NCI-H446 treated with DMSO at 0.1 percent for 48 hours (cell line): Measurements from ENCODE around the gene KCNK15.

Experiments
- DNase-seq: peaks from one replicate; lab custom pipeline; 2025; lab: John Stamatoyannopoulos, UW

KCNK15 gene

GRCh38 chr20:44736170-44737021 lies 9.3 kb upstream of the KCNK15 start:
- DNase-seq, result peak; percentile 12

GRCh38 chr20:44737116-44737515 lies 8.5 kb upstream of the KCNK15 start:
- no peak for DNase-seq

GRCh38 chr20:44738813-44739477 lies 6.7 kb upstream of the KCNK15 start:
- peak; percentile 78 for DNase-seq

- peak; percentile 79 for DNase-seq
Observed at GRCh38 chr20:44739942-44740341, 5.7 kb upstream of the KCNK15 start.

GRCh38 chr20:44742304-44743079 lies 3.2 kb upstream of the KCNK15 start:
- DNase-seq, result no peak

- no peak for DNase-seq
Observed at GRCh38 chr20:44743080-44743701, 2.5 kb upstream of the KCNK15 start.

GRCh38 chr20:44743916-44744655 lies 1.6 kb upstream of the KCNK15 start:
- DNase-seq, result no peak

- DNase-seq, result no peak
Observed at GRCh38 chr20:44745122-44745597, 505 bp upstream of the KCNK15 start.

- DNase-seq, result no peak
Observed at GRCh38 chr20:44746367-44747165, 901 bp downstream of the KCNK15 start.

GRCh38 chr20:44747166-44748004 lies 1.7 kb downstream of the KCNK15 start:
- peak; percentile 39 for DNase-seq

GRCh38 chr20:44748005-44748370 lies 2.3 kb downstream of the KCNK15 start:
- no peak for DNase-seq

- DNase-seq, result no peak
Observed at GRCh38 chr20:44750081-44750805, 4.6 kb downstream of the KCNK15 start.

- no peak for DNase-seq
Observed at GRCh38 chr20:44752099-44752931, 6.7 kb downstream of the KCNK15 start.

- no peak for DNase-seq
Observed at GRCh38 chr20:44754554-44754953, 8.9 kb downstream of the KCNK15 start.

- no peak for DNase-seq
Observed at GRCh38 chr20:44756011-44756688, 10.5 kb downstream of the KCNK15 start.

- DNase-seq, result no peak
Observed at GRCh38 chr20:44756956-44757355, 11.3 kb downstream of the KCNK15 start.
